WTC11 (cell line): ENCODE measurements around the gene NDUFS6. TPM values are rescaled to one million over a fixed set of nuclear protein-coding genes. Genes with fewer than 3 reads are reported as not detected.

Experiments
- ATF1 ChIP-seq: sonication (generic); formaldehyde crosslinking; IDR thresholded peaks from 2 replicates; pipeline ENCODE4 v1.8.1; 2023; ENCODE audit warnings: mild to moderate bottlenecking, moderate library complexity, missing genetic modification reagents
- CBFB ChIP-seq: sonication (generic); formaldehyde crosslinking; IDR thresholded peaks from 2 replicates; pipeline ENCODE4 v1.8.1; 2022; ENCODE audit warnings: mild to moderate bottlenecking, low read depth, missing genetic modification reagents
- CREM ChIP-seq: sonication (generic); formaldehyde crosslinking; IDR thresholded peaks from 2 replicates; pipeline ENCODE4 v1.8.1; 2022; ENCODE audit warnings: mild to moderate bottlenecking, missing genetic modification reagents, moderate library complexity
- ETV6 ChIP-seq: sonication (generic); formaldehyde crosslinking; IDR thresholded peaks from 2 replicates; pipeline ENCODE4 v1.8.1; 2022; ENCODE audit warnings: mild to moderate bottlenecking, missing genetic modification reagents
- FOXJ3 ChIP-seq: sonication (generic); formaldehyde crosslinking; IDR thresholded peaks from 2 replicates; pipeline ENCODE4 v1.9.0; 2021; ENCODE audit warnings: missing genetic modification reagents, mild to moderate bottlenecking, borderline replicate concordance
- GABPB1 ChIP-seq: sonication (generic); formaldehyde crosslinking; IDR thresholded peaks from 2 replicates; pipeline ENCODE4 v1.8.1; 2023; ENCODE audit warnings: mild to moderate bottlenecking, missing genetic modification reagents
- GTF2I ChIP-seq: fragments of 250-450 bp; sonication (Bioruptor Pico); conservative IDR thresholded peaks from 2 replicates; pipeline ENCODE4 v1.4.0; 2021; ENCODE audit warnings: mild to moderate bottlenecking
- HMGA2 ChIP-seq: fragments of 250-450 bp; sonication (Bioruptor Pico); IDR thresholded peaks from 2 replicates; pipeline ENCODE4 v1.4.0; 2021; ENCODE audit warnings: mild to moderate bottlenecking, moderate library complexity
- JAZF1 ChIP-seq: fragments of 250-450 bp; sonication (Bioruptor Pico); IDR thresholded peaks from 2 replicates; pipeline ENCODE4 v1.9.0; 2021; ENCODE audit warnings: moderate library complexity, mild to moderate bottlenecking, inconsistent platforms
- TEAD4 ChIP-seq: sonication (generic); formaldehyde crosslinking; IDR thresholded peaks from 2 replicates; pipeline ENCODE4 v1.8.0; 2022; ENCODE audit warnings: mild to moderate bottlenecking, missing genetic modification reagents
- ZNF121 ChIP-seq: sonication (generic); formaldehyde crosslinking; IDR thresholded peaks from 2 replicates; pipeline ENCODE4 v1.8.0; 2023; ENCODE audit warnings: missing genetic modification reagents
- ZNF138 ChIP-seq: sonication (generic); formaldehyde crosslinking; conservative IDR thresholded peaks from 2 replicates; pipeline ENCODE4 v1.8.1; 2022; ENCODE audit warnings: mild to moderate bottlenecking, moderate library complexity, missing genetic modification reagents
- ZNF232 ChIP-seq: sonication (generic); formaldehyde crosslinking; IDR thresholded peaks from 2 replicates; pipeline ENCODE4 v1.8.0; 2022; ENCODE audit warnings: mild to moderate bottlenecking, missing genetic modification reagents
- ZNF263 ChIP-seq: sonication (generic); formaldehyde crosslinking; IDR thresholded peaks from 2 replicates; pipeline ENCODE4 v1.8.1; 2022; ENCODE audit warnings: low read depth, mild to moderate bottlenecking, moderate library complexity, missing genetic modification reagents
- ZNF396 ChIP-seq: fragments of 250-450 bp; sonication (Bioruptor Pico); IDR thresholded peaks from 2 replicates; pipeline ENCODE4 v1.8.0; 2021; ENCODE audit warnings: mild to moderate bottlenecking, moderate library complexity, borderline replicate concordance
- ZNF416 ChIP-seq: fragments of 250-450 bp; sonication (Bioruptor Pico); IDR thresholded peaks from 2 replicates; pipeline ENCODE4 v1.9.0; 2021; ENCODE audit warnings: mild to moderate bottlenecking, inconsistent platforms
- total RNA-seq: library from RNA; stranded (reverse); gene quantifications from 3 replicates; pipeline ENCODE4 v1.2.3, GENCODE V29; 2021
- TF ChIP-seq, protein P1 (sequence below): fragments of 250-450 bp; sonication (Bioruptor Pico); IDR thresholded peaks from 2 replicates; pipeline ENCODE4 v1.9.0; 2021; ENCODE audit warnings: moderate library complexity, mild to moderate bottlenecking, inconsistent platforms, borderline replicate concordance
- TF ChIP-seq, protein P2 (sequence below): sonication (generic); formaldehyde crosslinking; IDR thresholded peaks from 2 replicates; pipeline ENCODE4 v1.8.0; 2022; ENCODE audit warnings: mild to moderate bottlenecking, missing genetic modification reagents
- TF ChIP-seq, protein P3 (sequence below): sonication (generic); formaldehyde crosslinking; IDR thresholded peaks from 2 replicates; pipeline ENCODE4 v1.8.1; 2022; ENCODE audit warnings: missing genetic modification reagents, borderline replicate concordance
- TF ChIP-seq, protein P4 (sequence below): sonication (generic); formaldehyde crosslinking; IDR thresholded peaks from 2 replicates; pipeline ENCODE4 v1.8.1; 2022; ENCODE audit warnings: low read depth, mild to moderate bottlenecking, moderate library complexity, missing genetic modification reagents, borderline replicate concordance
- TF ChIP-seq, protein P5 (sequence below): sonication (generic); formaldehyde crosslinking; IDR thresholded peaks from 2 replicates; pipeline ENCODE4 v1.8.0; 2022; ENCODE audit warnings: mild to moderate bottlenecking, missing genetic modification reagents
- TF ChIP-seq, protein P6 (sequence below): sonication (generic); formaldehyde crosslinking; IDR thresholded peaks from 2 replicates; pipeline ENCODE4 v1.8.0; 2023; ENCODE audit warnings: mild to moderate bottlenecking, missing genetic modification reagents
- TF ChIP-seq, protein P7 (sequence below): sonication (generic); formaldehyde crosslinking; conservative IDR thresholded peaks from 2 replicates; pipeline ENCODE4 v1.8.1; 2022; ENCODE audit warnings: mild to moderate bottlenecking, missing genetic modification reagents
- TF ChIP-seq, protein P8 (sequence below): sonication (generic); formaldehyde crosslinking; IDR thresholded peaks from 2 replicates; pipeline ENCODE4 v1.8.1; 2023; ENCODE audit warnings: mild to moderate bottlenecking, missing genetic modification reagents, moderate library complexity
- TF ChIP-seq, protein P9 (sequence below): sonication (generic); formaldehyde crosslinking; conservative IDR thresholded peaks from 2 replicates; pipeline ENCODE4 v1.8.1; 2023; ENCODE audit warnings: mild to moderate bottlenecking, low read depth, missing genetic modification reagents, moderate library complexity

Gene NDUFS6
- total RNA-seq, 1 experiment from 2014 or later = 84.3 TPM

DNA sequence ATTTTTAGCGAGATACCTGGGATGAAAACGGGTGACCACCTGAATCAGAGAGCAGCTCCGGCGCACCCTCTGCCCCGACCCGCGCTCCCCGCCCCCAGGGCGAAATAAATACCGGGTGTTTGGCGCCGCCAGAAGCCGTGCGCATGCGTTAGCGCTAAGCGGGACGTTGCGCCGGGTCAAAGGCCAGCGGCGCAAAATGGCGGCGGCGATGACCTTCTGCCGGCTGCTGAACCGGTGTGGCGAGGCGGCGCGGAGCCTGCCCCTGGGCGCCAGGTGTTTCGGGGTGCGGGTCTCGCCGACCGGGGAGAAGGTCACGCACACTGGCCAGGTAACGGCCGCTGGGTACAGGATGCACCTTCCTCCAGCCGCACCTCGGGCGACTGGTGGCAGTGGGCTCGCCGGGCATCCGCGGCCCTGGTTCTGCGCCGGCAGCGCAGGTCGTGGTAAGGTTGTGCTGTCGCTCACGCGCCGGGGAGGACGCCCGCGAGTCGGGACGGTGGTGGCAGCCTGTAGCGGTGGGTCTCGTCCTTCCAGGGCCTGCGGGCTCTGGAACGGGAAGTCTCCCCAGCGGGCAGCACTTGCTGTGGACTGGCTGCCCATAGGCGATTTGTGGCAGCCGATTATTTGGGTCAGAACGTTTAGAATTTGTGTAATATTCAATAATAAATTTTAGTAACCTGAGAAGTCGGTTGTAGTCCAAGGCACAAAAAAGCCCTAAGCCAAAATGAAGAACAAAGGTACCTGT lies at the start of gene NDUFS6 (continued):
- TF ChIP-seq, protein P1, sequence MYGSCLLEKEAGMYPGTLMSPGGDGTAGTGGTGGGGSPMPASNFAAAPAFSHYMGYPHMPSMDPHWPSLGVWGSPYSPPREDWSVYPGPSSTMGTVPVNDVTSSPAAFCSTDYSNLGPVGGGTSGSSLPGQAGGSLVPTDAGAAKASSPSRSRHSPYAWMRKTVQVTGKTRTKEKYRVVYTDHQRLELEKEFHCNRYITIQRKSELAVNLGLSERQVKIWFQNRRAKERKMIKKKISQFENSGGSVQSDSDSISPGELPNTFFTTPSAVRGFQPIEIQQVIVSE (CRISPR knock-in tag) = no peak
- no peak for TF ChIP-seq TEAD4
- no peak for TF ChIP-seq JAZF1 (CRISPR knock-in tag)
- TF ChIP-seq HMGA2 (CRISPR knock-in tag) = no peak
- TF ChIP-seq, protein P2, sequence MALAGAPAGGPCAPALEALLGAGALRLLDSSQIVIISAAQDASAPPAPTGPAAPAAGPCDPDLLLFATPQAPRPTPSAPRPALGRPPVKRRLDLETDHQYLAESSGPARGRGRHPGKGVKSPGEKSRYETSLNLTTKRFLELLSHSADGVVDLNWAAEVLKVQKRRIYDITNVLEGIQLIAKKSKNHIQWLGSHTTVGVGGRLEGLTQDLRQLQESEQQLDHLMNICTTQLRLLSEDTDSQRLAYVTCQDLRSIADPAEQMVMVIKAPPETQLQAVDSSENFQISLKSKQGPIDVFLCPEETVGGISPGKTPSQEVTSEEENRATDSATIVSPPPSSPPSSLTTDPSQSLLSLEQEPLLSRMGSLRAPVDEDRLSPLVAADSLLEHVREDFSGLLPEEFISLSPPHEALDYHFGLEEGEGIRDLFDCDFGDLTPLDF (CRISPR knock-in tag) = peak; percentile 73; the same call in 1 of the 2 replicates
- TF ChIP-seq, protein P3, sequence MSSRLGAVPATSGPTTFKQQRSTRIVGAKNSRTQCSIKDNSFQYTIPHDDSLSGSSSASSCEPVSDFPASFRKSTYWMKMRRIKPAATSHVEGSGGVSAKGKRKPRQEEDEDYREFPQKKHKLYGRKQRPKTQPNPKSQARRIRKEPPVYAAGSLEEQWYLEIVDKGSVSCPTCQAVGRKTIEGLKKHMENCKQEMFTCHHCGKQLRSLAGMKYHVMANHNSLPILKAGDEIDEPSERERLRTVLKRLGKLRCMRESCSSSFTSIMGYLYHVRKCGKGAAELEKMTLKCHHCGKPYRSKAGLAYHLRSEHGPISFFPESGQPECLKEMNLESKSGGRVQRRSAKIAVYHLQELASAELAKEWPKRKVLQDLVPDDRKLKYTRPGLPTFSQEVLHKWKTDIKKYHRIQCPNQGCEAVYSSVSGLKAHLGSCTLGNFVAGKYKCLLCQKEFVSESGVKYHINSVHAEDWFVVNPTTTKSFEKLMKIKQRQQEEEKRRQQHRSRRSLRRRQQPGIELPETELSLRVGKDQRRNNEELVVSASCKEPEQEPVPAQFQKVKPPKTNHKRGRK (CRISPR knock-in tag) = no peak
- TF ChIP-seq, protein P4, sequence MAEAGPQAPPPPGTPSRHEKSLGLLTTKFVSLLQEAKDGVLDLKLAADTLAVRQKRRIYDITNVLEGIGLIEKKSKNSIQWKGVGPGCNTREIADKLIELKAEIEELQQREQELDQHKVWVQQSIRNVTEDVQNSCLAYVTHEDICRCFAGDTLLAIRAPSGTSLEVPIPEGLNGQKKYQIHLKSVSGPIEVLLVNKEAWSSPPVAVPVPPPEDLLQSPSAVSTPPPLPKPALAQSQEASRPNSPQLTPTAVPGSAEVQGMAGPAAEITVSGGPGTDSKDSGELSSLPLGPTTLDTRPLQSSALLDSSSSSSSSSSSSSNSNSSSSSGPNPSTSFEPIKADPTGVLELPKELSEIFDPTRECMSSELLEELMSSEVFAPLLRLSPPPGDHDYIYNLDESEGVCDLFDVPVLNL = no peak; the same call in 1 of the 2 replicates
- TF ChIP-seq ZNF396 (CRISPR knock-in tag) = no peak
- TF ChIP-seq ZNF416 (CRISPR knock-in tag) = no peak
- no peak for TF ChIP-seq ZNF263
- TF ChIP-seq, protein P5, sequence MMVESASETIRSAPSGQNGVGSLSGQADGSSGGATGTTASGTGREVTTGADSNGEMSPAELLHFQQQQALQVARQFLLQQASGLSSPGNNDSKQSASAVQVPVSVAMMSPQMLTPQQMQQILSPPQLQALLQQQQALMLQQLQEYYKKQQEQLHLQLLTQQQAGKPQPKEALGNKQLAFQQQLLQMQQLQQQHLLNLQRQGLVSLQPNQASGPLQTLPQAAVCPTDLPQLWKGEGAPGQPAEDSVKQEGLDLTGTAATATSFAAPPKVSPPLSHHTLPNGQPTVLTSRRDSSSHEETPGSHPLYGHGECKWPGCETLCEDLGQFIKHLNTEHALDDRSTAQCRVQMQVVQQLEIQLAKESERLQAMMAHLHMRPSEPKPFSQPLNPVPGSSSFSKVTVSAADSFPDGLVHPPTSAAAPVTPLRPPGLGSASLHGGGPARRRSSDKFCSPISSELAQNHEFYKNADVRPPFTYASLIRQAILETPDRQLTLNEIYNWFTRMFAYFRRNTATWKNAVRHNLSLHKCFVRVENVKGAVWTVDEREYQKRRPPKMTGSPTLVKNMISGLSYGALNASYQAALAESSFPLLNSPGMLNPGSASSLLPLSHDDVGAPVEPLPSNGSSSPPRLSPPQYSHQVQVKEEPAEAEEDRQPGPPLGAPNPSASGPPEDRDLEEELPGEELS = 0 out of 2 replicates have a peak, but pooled peaks have one; percentile 63
- TF ChIP-seq FOXJ3 (CRISPR knock-in tag) = no peak
- TF ChIP-seq, protein P6, sequence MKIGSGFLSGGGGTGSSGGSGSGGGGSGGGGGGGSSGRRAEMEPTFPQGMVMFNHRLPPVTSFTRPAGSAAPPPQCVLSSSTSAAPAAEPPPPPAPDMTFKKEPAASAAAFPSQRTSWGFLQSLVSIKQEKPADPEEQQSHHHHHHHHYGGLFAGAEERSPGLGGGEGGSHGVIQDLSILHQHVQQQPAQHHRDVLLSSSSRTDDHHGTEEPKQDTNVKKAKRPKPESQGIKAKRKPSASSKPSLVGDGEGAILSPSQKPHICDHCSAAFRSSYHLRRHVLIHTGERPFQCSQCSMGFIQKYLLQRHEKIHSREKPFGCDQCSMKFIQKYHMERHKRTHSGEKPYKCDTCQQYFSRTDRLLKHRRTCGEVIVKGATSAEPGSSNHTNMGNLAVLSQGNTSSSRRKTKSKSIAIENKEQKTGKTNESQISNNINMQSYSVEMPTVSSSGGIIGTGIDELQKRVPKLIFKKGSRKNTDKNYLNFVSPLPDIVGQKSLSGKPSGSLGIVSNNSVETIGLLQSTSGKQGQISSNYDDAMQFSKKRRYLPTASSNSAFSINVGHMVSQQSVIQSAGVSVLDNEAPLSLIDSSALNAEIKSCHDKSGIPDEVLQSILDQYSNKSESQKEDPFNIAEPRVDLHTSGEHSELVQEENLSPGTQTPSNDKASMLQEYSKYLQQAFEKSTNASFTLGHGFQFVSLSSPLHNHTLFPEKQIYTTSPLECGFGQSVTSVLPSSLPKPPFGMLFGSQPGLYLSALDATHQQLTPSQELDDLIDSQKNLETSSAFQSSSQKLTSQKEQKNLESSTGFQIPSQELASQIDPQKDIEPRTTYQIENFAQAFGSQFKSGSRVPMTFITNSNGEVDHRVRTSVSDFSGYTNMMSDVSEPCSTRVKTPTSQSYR (CRISPR knock-in tag) = no peak
- peak; percentile 51 for TF ChIP-seq GABPB1 (CRISPR knock-in tag)
- no peak for TF ChIP-seq ZNF232 (CRISPR knock-in tag)
- TF ChIP-seq CREM (CRISPR knock-in tag) = peak; percentile 88
- no peak for TF ChIP-seq ZNF121 (CRISPR knock-in tag)
- peak; percentile 88; the same call in 1 of the 2 replicates for TF ChIP-seq ATF1
- TF ChIP-seq GTF2I (CRISPR knock-in tag) = no peak
- TF ChIP-seq, protein P7, sequence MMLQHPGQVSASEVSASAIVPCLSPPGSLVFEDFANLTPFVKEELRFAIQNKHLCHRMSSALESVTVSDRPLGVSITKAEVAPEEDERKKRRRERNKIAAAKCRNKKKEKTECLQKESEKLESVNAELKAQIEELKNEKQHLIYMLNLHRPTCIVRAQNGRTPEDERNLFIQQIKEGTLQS (CRISPR knock-in tag) = no peak
- TF ChIP-seq, protein P8, sequence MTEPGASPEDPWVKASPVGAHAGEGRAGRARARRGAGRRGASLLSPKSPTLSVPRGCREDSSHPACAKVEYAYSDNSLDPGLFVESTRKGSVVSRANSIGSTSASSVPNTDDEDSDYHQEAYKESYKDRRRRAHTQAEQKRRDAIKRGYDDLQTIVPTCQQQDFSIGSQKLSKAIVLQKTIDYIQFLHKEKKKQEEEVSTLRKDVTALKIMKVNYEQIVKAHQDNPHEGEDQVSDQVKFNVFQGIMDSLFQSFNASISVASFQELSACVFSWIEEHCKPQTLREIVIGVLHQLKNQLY (CRISPR knock-in tag) = peak; percentile 89; the same call in 1 of the 2 replicates
- TF ChIP-seq, protein P9, sequence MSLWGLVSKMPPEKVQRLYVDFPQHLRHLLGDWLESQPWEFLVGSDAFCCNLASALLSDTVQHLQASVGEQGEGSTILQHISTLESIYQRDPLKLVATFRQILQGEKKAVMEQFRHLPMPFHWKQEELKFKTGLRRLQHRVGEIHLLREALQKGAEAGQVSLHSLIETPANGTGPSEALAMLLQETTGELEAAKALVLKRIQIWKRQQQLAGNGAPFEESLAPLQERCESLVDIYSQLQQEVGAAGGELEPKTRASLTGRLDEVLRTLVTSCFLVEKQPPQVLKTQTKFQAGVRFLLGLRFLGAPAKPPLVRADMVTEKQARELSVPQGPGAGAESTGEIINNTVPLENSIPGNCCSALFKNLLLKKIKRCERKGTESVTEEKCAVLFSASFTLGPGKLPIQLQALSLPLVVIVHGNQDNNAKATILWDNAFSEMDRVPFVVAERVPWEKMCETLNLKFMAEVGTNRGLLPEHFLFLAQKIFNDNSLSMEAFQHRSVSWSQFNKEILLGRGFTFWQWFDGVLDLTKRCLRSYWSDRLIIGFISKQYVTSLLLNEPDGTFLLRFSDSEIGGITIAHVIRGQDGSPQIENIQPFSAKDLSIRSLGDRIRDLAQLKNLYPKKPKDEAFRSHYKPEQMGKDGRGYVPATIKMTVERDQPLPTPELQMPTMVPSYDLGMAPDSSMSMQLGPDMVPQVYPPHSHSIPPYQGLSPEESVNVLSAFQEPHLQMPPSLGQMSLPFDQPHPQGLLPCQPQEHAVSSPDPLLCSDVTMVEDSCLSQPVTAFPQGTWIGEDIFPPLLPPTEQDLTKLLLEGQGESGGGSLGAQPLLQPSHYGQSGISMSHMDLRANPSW (CRISPR knock-in tag) = no peak
- no peak for TF ChIP-seq ZNF138 (CRISPR knock-in tag)
- TF ChIP-seq CBFB = no peak
- 0 out of 2 replicates have a peak, but pooled peaks have one; percentile 33 for TF ChIP-seq ETV6 (CRISPR knock-in tag)
